IMR-90 (cell line): ENCODE data around the gene GOLGA6L2. TPM values are rescaled to one million over a fixed set of nuclear protein-coding genes. Genes with fewer than 3 reads are reported as not detected.

Source experiments
- ATAC-seq: fragments of 200-7000 bp; cut with Tn5 transposase; 2 replicates; pipeline ENCODE4 v1.9.1; 2020; ENCODE audit warnings: low read depth, mild to moderate bottlenecking, moderate library complexity
- BruUV-seq: library from RNA; stranded (reverse); fragments of 400-500 nt; replicated peaks from 2 replicates; lab custom pipeline; 2021; lab: Mats Ljungman, UMichigan
- CTCF ChIA-PET: fragments of 300-600 bp; formaldehyde crosslinking; extraction: SDS; loops from one replicate; lab custom pipeline; 2021; ENCODE audit warnings: antibody characterized with exemption; lab: Yijun Ruan, JAX
- POLR2A ChIA-PET: fragments of 300-600 bp; sonication (Branson Sonifier 250); formaldehyde crosslinking; loops from one replicate; lab custom pipeline; 2022; ENCODE audit warnings: antibody characterized with exemption; ENCODE audit not compliant: unreplicated experiment; lab: Charles Lee
- DNase-seq: peaks from one replicate; pipeline ENCODE4 v3.0.0; 2013
- H2AFZ ChIP-seq: replicated peaks from 2 replicates; pipeline ENCODE3; 2013; ENCODE audit warnings: low read length, mild to moderate bottlenecking; ENCODE audit not compliant: poor library complexity
- H2AK5ac ChIP-seq: 2 replicates; pipeline ENCODE4 v1.6.1; 2013; ENCODE audit warnings: low read depth, low read length, inconsistent platforms
- H2AK9ac ChIP-seq: replicated peaks from 2 replicates; pipeline ENCODE3; 2013; ENCODE audit warnings: mild to moderate bottlenecking, low read depth, low read length, moderate library complexity; ENCODE audit not compliant: poor library complexity
- H2BK120ac ChIP-seq: 2 replicates; pipeline ENCODE4 v1.6.1; 2013; ENCODE audit warnings: low read depth, low read length, inconsistent platforms
- H2BK15ac ChIP-seq: 3 replicates; pipeline ENCODE4 v1.6.1; 2013; ENCODE audit warnings: low read depth, low read length, inconsistent platforms
- H2BK20ac ChIP-seq: 2 replicates; pipeline ENCODE4 v1.6.1; 2013; ENCODE audit warnings: low read depth, mild to moderate bottlenecking, inconsistent platforms, low read length, moderate library complexity
- H2BK5ac ChIP-seq: 2 replicates; pipeline ENCODE4 v1.6.1; 2013; ENCODE audit warnings: mild to moderate bottlenecking, low read depth, low read length, inconsistent platforms; ENCODE audit not compliant: poor library complexity, severe bottlenecking
- H3K14ac ChIP-seq: replicated peaks from 2 replicates; pipeline ENCODE4 v1.6.1; 2013; ENCODE audit warnings: low read depth, low read length, inconsistent platforms
- H3K18ac ChIP-seq: 2 replicates; pipeline ENCODE4 v1.6.1; 2013; ENCODE audit warnings: low read depth, low read length, control low read depth
- H3K23ac ChIP-seq: 2 replicates; pipeline ENCODE4 v1.6.1; 2013; ENCODE audit warnings: low read depth, low read length, inconsistent platforms
- H3K27ac ChIP-seq: 2 replicates; pipeline ENCODE4 v1.5.1; 2013; ENCODE audit warnings: mild to moderate bottlenecking, control low read depth, low read length; ENCODE audit not compliant: insufficient read depth
- H3K27me3 ChIP-seq: 2 replicates; pipeline ENCODE4 v1.6.1; 2013; ENCODE audit warnings: low read length; ENCODE audit not compliant: control insufficient read depth, insufficient read depth
- H3K36me3 ChIP-seq: 2 replicates; pipeline ENCODE4 v1.6.1; 2013; ENCODE audit warnings: low read length, mixed read lengths; ENCODE audit not compliant: control insufficient read depth, insufficient read depth
- H3K4ac ChIP-seq: 2 replicates; pipeline ENCODE4 v1.6.1; 2013; ENCODE audit warnings: low read depth, low read length, inconsistent platforms
- H3K4me1 ChIP-seq: 2 replicates; pipeline ENCODE4 v1.6.1; 2013; ENCODE audit warnings: low read length, mixed read lengths; ENCODE audit not compliant: control insufficient read depth, insufficient read depth
- H3K4me2 ChIP-seq: 2 replicates; pipeline ENCODE4 v1.6.1; 2013; ENCODE audit warnings: low read depth, mild to moderate bottlenecking, control low read depth, low read length, moderate library complexity
- H3K4me3 ChIP-seq: 2 replicates; pipeline ENCODE4 v1.5.1; 2013; ENCODE audit warnings: low read depth, mild to moderate bottlenecking, control low read depth, low read length, moderate library complexity; ENCODE audit not compliant: insufficient read depth
- H3K56ac ChIP-seq: 2 replicates; pipeline ENCODE4 v1.6.1; 2013; ENCODE audit warnings: low read length, inconsistent platforms; ENCODE audit not compliant: insufficient read depth; ENCODE audit errors: extremely low read depth
- H3K79me1 ChIP-seq, 2 experiments: 2 replicates each; pipeline ENCODE4 v1.6.1; 2013; ENCODE audit warnings: low read length in 2 of 2, inconsistent platforms in 1 of 2, low read depth in 1 of 2
- H3K9ac ChIP-seq: 2 replicates; pipeline ENCODE4 v1.6.1; 2013; ENCODE audit warnings: low read depth, low read length, control low read depth
- H3K9me1 ChIP-seq: 2 replicates; pipeline ENCODE4 v1.6.1; 2013; ENCODE audit warnings: low read length, inconsistent platforms; ENCODE audit not compliant: insufficient read depth
- H3K9me3 ChIP-seq: 2 replicates; pipeline ENCODE4 v1.6.1; 2013; ENCODE audit warnings: low read length; ENCODE audit not compliant: control insufficient read depth, insufficient read depth
- H4K20me1 ChIP-seq: 2 replicates; pipeline ENCODE4 v1.6.1; 2013; ENCODE audit warnings: low read length, inconsistent platforms; ENCODE audit not compliant: insufficient read depth
- H4K5ac ChIP-seq: 2 replicates; pipeline ENCODE4 v1.6.1; 2013; ENCODE audit warnings: mild to moderate bottlenecking, low read depth, low read length, control low read depth
- H4K8ac ChIP-seq, 2 experiments: 2 replicates each; pipeline ENCODE4 v1.6.1; 2013; ENCODE audit warnings: low read depth in 2 of 2, low read length in 2 of 2, control low read depth in 1 of 2, inconsistent platforms in 1 of 2
- H4K91ac ChIP-seq: 2 replicates; pipeline ENCODE4 v1.6.1; 2013; ENCODE audit warnings: low read depth, low read length, inconsistent platforms; ENCODE audit not compliant: insufficient read depth
- MAZ ChIP-seq: IDR thresholded peaks from 2 replicates; pipeline ENCODE4 v1.6.1; 2012; ENCODE audit warnings: low read depth, mild to moderate bottlenecking, low read length, improper control_type of control experiment, moderate library complexity, borderline replicate concordance
- WGBS, 2 experiments: methylation state at CpG; one replicate each; pipeline versions ENCODE4 v1.1.5 to v1.1.7; 2013; ENCODE audit warnings: missing lambda C conversion rate in 2 of 2; ENCODE audit not compliant: insufficient read length in 1 of 2; ENCODE audit errors: extremely low coverage in 2 of 2; 5-methylcytosine and 5-hydroxymethylcytosine counted together
- dilution Hi-C: fragments of 300-500 bp; cut with HindIII; formaldehyde crosslinking; loops from one replicate; pipeline ENCODE4 v1.14.3; 2018; ENCODE audit warnings: low sequenced_read_pairs; ENCODE audit not compliant: unreplicated experiment
- in situ Hi-C: fragments of 300-500 bp; cut with MboI; formaldehyde crosslinking; loops from 3 replicates; pipeline ENCODE4 v1.14.3; 2019; ENCODE audit warnings: low sequenced_read_pairs, inconsistent platforms, mixed read lengths
- intact Hi-C: fragments of 100-400 bp; cut with micrococcal nuclease; formaldehyde crosslinking; loops from 2 replicates; pipeline ENCODE4 v1.10.0; 2022
- polyA plus RNA-seq, 3 experiments: library from polyadenylated mRNA; depleted of rRNA; stranded (reverse); fragments of >200 nt; gene quantifications; 2 replicates each; pipeline ENCODE4 v1.2.3, GENCODE V29; 2012; ENCODE audit warnings: low replicate concordance in 1 of 3
- total RNA-seq: library from RNA; depleted of rRNA; stranded (reverse); fragments of >200 nt; gene quantifications from 2 replicates; pipeline ENCODE4 v1.2.3, GENCODE V29; 2012

GOLGA6L2 gene
- total and polyA plus RNA-seq, 2 of the 4 experiments (the other 2 are of a cell fraction), result not detected

DNA sequence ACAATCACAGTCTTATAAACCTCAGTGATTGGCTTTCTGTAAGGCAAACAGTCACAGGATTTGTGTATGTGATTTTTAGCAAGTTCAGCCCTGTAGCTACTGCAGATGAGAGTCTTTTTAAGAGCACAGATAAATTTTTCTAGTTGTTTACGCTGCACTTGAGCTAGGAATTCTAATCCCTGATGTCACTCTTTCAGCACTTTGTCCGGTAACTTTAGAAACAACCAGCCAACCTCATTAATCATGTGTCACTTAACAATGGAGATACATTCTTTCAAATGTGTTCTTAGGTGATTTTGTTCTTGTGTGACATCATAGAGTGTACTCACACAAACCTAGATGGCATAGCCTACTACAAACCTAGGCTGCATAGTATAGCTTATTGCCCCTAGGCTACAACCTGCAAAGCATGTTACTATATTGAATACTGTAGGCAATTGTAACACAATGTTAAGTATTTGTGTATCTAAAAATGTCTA, 36.8 kb upstream of the GOLGA6L2 start:
- Histone ChIP-seq H3K23ac (no peak overlapping the region), H2AFZ (no peak overlapping the region), H3K4ac (no peak overlapping the region), H3K4me1 (no peaks in the 10 kb centered on the region), H3K9me3 (no peaks in the 10 kb centered on the region), H3K9me1 (no peaks in the 10 kb centered on the region), H2BK15ac (no peak overlapping the region), H2AK5ac (no peak overlapping the region), H2AK9ac (no peak overlapping the region), H3K36me3 (no peaks in the 10 kb centered on the region), H3K4me3 (no peak overlapping the region), H4K91ac (no peak overlapping the region), H3K27me3 (no peaks in the 10 kb centered on the region), H2BK120ac (no peak overlapping the region), H4K20me1 (no peaks in the 10 kb centered on the region), H4K8ac (no peak overlapping the region), H3K18ac (no peak overlapping the region), H3K27ac (no peak overlapping the region), H3K9ac (no peak overlapping the region), H3K4me2 (no peak overlapping the region), H2BK5ac (no peak overlapping the region), H3K56ac (no peak overlapping the region), H3K79me1 (no peaks in the 10 kb centered on the region), H3K14ac (no peak overlapping the region), H2BK20ac (no peak overlapping the region), H4K5ac (no peak overlapping the region)
- ATAC-seq, result no peak
- BruUV-seq, result no TSS peak
- TF ChIP-seq MAZ, result no peak
- WGBS, 2 experiments, result no CpG with 5 or more reads among the region's 2 CpGs
- intact Hi-C loops, result no loop called here
- POLR2A ChIA-PET, result no interaction called here
- in situ Hi-C loops, result no loop called here
- CTCF ChIA-PET, result no interaction called here
- no peak for DNase-seq
- dilution Hi-C loops, result no loop called here
